Amniotic stem cell (primary cell): Measurements from ENCODE around the gene HTR4.
"Not testable (repeated sequence)": the region's sequence is repeated elsewhere in the genome, so short reads cannot be mapped to it uniquely, and the experiment has no call there.

Source experiments
- DNase-seq: peaks from one replicate; lab custom pipeline; 2025; lab: John Stamatoyannopoulos, UW

Gene HTR4

GRCh38 chr5:148532969-148533670 is 121.2 kb downstream of the HTR4 start:
- DNase-seq: no peak

- not testable (repeated sequence) for DNase-seq
Observed at GRCh38 chr5:148529450-148529849, 124.9 kb downstream of the HTR4 start.

- no peak for DNase-seq
Observed at GRCh38 chr5:148524721-148525120, 129.6 kb downstream of the HTR4 start.

- no peak for DNase-seq
Observed at GRCh38 chr5:148523139-148523538, 131.2 kb downstream of the HTR4 start.

GRCh38 chr5:148515460-148515859 is 138.9 kb downstream of the HTR4 start:
- DNase-seq: no peak

- no peak for DNase-seq
Observed at GRCh38 chr5:148514344-148514743, 140.0 kb downstream of the HTR4 start.

GRCh38 chr5:148512498-148512897 is 141.8 kb downstream of the HTR4 start:
- no peak for DNase-seq

- DNase-seq: no peak
Observed at GRCh38 chr5:148511810-148512347, 142.4 kb downstream of the HTR4 start.

GRCh38 chr5:148509893-148510292 is 144.4 kb downstream of the HTR4 start:
- DNase-seq: no peak

GRCh38 chr5:148507648-148508047 is 146.7 kb downstream of the HTR4 start:
- DNase-seq: no peak

- no peak for DNase-seq
Observed at GRCh38 chr5:148499452-148499851, 154.9 kb downstream of the HTR4 start.

- DNase-seq: no peak
Observed at GRCh38 chr5:148497757-148498156, 156.6 kb downstream of the HTR4 start.

GRCh38 chr5:148492351-148492750 is 162.0 kb downstream of the HTR4 start:
- no peak for DNase-seq

GRCh38 chr5:148491793-148492184 is 162.5 kb downstream of the HTR4 start:
- DNase-seq: no peak

GRCh38 chr5:148491015-148491792 is 163.1 kb downstream of the HTR4 start:
- DNase-seq: no peak

GRCh38 chr5:148488757-148489156 is 165.6 kb downstream of the HTR4 start:
- DNase-seq: no peak

- no peak for DNase-seq
Observed at GRCh38 chr5:148486456-148486855, 167.9 kb downstream of the HTR4 start.

- DNase-seq: peak; percentile 8
Observed at GRCh38 chr5:148484651-148485050, 169.7 kb downstream of the HTR4 start.

GRCh38 chr5:148483750-148484149 is 170.6 kb downstream of the HTR4 start:
- DNase-seq: no peak

- DNase-seq: no peak
Observed at GRCh38 chr5:148482697-148483462, 171.4 kb downstream of the HTR4 start.

- no peak for DNase-seq
Observed at GRCh38 chr5:148482196-148482595, 172.1 kb downstream of the HTR4 start.

GRCh38 chr5:148477429-148477828 is 176.9 kb downstream of the HTR4 start:
- DNase-seq: no peak
